OCI-LY3 (cell line): ENCODE results near the gene LRRC4B.

Source experiments
- H2AFZ ChIP-seq: fragments of 200-600, 300-600 bp; shearing (Covaris generic); 2 replicates; pipeline ENCODE4 v1.6.0; 2014; ENCODE audit warnings: antibody characterized with exemption, low read depth, low read length
- H3K27ac ChIP-seq: fragments of 200-600, 300-600 bp; sonication (generic); 2 replicates; pipeline ENCODE4 v1.5.1; 2014; ENCODE audit warnings: mild to moderate bottlenecking, low read length, moderate library complexity, mixed read lengths
- H3K27me3 ChIP-seq: fragments of 200-600, 300-600 bp; sonication (generic); 2 replicates; pipeline ENCODE4 v1.6.1; 2014; ENCODE audit warnings: low read depth, low read length, mixed read lengths
- H3K36me3 ChIP-seq: fragments of 200-600, 300-600 bp; sonication (generic); replicated peaks from 2 replicates; pipeline ENCODE3; 2014; ENCODE audit warnings: low read depth, low read length, mixed read lengths
- H3K4me1 ChIP-seq: fragments of 300-600, 200-600 bp; sonication (generic); 2 replicates; pipeline ENCODE4 v1.6.1; 2014; ENCODE audit warnings: low read length, mixed read lengths
- H3K4me2 ChIP-seq: fragments of 200-600, 300-600 bp; sonication (generic); 2 replicates; pipeline ENCODE4 v1.6.1; 2014; ENCODE audit warnings: low read length, mixed read lengths
- H3K4me3 ChIP-seq: fragments of 300-600, 200-600 bp; sonication (generic); 2 replicates; pipeline ENCODE4 v1.5.1; 2014; ENCODE audit warnings: antibody characterized with exemption, mild to moderate bottlenecking, low read length, moderate library complexity
- H3K79me2 ChIP-seq: fragments of 300-600, 200-600 bp; shearing (Covaris generic); 2 replicates; pipeline ENCODE4 v1.6.1; 2014; ENCODE audit warnings: mild to moderate bottlenecking, low read length, mixed read lengths
- H3K9ac ChIP-seq: fragments of 300-600, 200-600 bp; shearing (Covaris generic); 2 replicates; pipeline ENCODE4 v1.6.0; 2014; ENCODE audit warnings: mild to moderate bottlenecking, low read length, moderate library complexity
- H3K9me3 ChIP-seq: fragments of 200-600, 300-600 bp; shearing (Covaris generic); 2 replicates; pipeline ENCODE4 v1.6.1; 2014; ENCODE audit warnings: low read length, mixed read lengths; ENCODE audit not compliant: insufficient read depth
- H4K20me1 ChIP-seq: fragments of 200-600, 300-600 bp; sonication (generic); 2 replicates; pipeline ENCODE4 v1.6.1; 2016; ENCODE audit warnings: low read length, mixed read lengths; ENCODE audit not compliant: insufficient read depth
- EZH2phosphoT487 ChIP-seq: fragments of 200-600 bp; shearing (Covaris generic); IDR thresholded peaks from 2 replicates; pipeline ENCODE4 v1.6.1; 2018; ENCODE audit warnings: antibody characterized with exemption, mixed run types, low read depth
- TF ChIP-seq, protein P1 (sequence below): fragments of 200-600, 300-600 bp; sonication (generic); IDR thresholded peaks from 2 replicates; pipeline ENCODE4 v1.5.1; 2014; ENCODE audit warnings: antibody characterized with exemption, low read length, low read depth

Gene LRRC4B

DNA sequence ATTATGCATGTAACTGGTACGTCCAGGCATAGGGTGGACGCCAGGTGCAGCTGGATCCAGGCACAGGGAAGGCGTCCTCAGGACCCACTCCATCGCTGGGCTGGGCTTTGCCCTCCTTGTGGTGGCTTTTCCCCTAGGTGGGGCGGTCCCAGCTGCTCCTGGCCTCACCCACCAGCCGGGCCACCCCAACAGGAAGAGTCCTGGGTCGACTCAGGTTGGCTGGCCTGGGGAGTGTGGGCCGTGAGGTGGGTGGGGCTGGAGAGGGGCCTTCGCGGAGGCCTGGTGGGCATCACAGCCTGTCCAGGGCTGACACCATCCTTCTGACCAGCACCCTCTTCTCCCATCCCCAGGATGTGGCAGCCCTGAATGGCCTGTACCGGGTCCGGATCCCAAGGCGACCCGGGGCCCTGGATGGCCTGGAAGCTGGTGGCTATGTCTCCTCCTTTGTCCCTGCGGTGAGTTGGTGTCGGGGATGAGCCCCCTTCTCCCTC lies 88.4 kb downstream of the LRRC4B start:
- Histone ChIP-seq H4K20me1 (peaks cover 15% of the 10 kb centered on the region), H3K36me3 (peaks cover 36% of the 10 kb centered on the region), H2AFZ (no peak overlapping the region), H3K9ac (no peak overlapping the region), H3K79me2 (peaks cover 38% of the 10 kb centered on the region), H3K4me3 (no peak overlapping the region), H3K4me2 (no peak overlapping the region), H3K27ac (no peak overlapping the region), H3K4me1 (peaks cover 18% of the 10 kb centered on the region), H3K9me3 (no peaks in the 10 kb centered on the region), H3K27me3 (no peaks in the 10 kb centered on the region)
- TF ChIP-seq, protein P1, sequence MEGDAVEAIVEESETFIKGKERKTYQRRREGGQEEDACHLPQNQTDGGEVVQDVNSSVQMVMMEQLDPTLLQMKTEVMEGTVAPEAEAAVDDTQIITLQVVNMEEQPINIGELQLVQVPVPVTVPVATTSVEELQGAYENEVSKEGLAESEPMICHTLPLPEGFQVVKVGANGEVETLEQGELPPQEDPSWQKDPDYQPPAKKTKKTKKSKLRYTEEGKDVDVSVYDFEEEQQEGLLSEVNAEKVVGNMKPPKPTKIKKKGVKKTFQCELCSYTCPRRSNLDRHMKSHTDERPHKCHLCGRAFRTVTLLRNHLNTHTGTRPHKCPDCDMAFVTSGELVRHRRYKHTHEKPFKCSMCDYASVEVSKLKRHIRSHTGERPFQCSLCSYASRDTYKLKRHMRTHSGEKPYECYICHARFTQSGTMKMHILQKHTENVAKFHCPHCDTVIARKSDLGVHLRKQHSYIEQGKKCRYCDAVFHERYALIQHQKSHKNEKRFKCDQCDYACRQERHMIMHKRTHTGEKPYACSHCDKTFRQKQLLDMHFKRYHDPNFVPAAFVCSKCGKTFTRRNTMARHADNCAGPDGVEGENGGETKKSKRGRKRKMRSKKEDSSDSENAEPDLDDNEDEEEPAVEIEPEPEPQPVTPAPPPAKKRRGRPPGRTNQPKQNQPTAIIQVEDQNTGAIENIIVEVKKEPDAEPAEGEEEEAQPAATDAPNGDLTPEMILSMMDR = no peak

DNA sequence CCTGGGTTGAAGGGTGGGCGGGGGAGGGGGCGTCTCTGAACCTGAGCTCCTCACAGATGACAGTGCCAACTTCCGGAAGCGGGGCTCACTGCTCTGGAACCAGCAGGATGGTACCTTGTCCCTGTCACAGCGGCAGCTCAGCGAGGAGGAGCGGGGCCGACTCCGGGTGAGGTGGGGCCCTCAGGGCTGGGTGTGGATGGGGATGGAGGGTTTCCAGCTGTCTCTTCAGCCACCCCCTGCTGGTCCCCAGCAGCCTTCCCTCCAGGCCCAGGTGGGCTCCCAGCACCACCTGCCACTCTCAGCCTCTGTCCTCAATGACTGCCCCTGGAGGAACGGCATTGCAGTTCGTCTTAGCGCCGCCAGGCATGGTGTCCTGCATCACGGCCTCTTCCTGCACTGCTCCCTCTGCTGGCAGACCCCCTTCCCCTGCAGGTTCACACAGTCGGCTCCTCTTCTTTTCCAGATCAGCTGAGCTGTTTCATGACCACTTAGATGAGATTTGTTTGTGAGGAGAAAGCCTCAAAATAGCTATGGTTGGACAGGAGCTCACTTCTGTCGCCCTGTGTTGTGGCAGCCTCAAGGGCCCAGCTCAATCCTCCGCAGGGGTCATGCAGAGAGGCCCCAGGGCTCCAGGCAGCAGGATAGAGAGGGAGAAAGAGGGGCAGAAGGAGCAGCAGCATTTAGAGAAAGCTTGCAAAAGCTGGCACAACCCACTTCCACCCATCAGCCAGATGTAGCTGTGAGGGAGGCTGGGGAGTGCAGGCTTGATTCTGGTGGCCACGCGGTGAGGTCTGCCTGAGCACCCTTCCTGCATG lies 89.1 kb downstream of the LRRC4B start:
- H3K36me3 ChIP-seq = peaks cover 30% of the 10 kb centered on the region

DNA sequence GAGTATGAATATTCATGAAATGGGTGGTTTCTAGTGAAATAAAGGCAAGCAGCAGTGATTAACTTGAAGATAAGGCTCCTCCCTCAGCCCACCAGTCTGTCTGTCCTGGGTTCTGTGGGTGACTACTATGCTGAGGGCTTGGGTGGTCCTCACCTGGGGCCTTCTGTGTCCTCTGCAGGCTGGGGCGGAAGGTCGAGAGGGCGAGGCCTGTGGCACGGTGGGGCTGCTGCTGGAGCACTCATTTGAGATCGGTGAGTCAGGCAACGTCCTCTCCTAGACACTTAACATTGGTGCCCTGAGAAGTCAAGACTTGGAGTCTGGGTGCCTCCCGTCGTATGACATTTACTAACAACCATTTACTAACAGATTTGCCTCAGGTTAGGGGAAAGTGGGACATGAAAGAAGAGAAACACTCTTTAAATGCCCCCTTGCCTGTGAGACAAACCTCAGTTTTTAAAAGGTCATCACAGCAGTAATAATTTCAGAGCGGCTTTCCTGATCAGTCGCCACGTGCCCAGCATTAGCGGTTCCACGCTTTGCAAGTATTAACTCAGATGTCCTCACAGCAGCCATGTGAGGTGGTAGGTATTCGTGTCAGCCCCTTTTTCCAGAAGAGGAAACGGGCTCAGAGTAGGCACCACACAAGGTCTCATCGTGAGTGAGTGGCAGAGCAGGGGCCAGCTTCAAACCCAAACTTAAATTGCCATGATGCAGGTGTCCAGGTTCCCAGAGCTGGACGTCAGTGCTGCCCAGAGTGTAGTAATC lies 90.3 kb downstream of the LRRC4B start:
- H3K4me2 ChIP-seq = peak overlapping the region; percentile 74
- H3K27ac ChIP-seq = no peak overlapping the region
- peak overlapping the region; percentile 89 for H3K4me3 ChIP-seq
- peaks cover 18% of the 10 kb centered on the region for H3K4me1 ChIP-seq
- H3K9me3 ChIP-seq = no peaks in the 10 kb centered on the region
- H3K9ac ChIP-seq = peak overlapping the region; percentile 93; the same call in 1 of the 2 replicates
- TF ChIP-seq, protein P1 = no peak
- TF ChIP-seq EZH2phosphoT487 = no peak
- no peaks in the 10 kb centered on the region for H3K27me3 ChIP-seq
- peaks cover 25% of the 10 kb centered on the region for H3K36me3 ChIP-seq
- H3K79me2 ChIP-seq = peaks cover 38% of the 10 kb centered on the region
- H4K20me1 ChIP-seq = peaks cover 15% of the 10 kb centered on the region
- H2AFZ ChIP-seq = no peak overlapping the region

More for the DNA sequence above, 89.1 kb downstream of the LRRC4B start:
- peaks cover 15% of the 10 kb centered on the region for H4K20me1 ChIP-seq
- no peak overlapping the region for H3K4me3 ChIP-seq
- H3K4me2 ChIP-seq = no peak overlapping the region
- no peak overlapping the region for H3K27ac ChIP-seq
- peaks cover 18% of the 10 kb centered on the region for H3K4me1 ChIP-seq
- no peaks in the 10 kb centered on the region for H3K27me3 ChIP-seq
- no peak overlapping the region for H2AFZ ChIP-seq
- no peaks in the 10 kb centered on the region for H3K9me3 ChIP-seq
- H3K79me2 ChIP-seq = peaks cover 38% of the 10 kb centered on the region
- H3K9ac ChIP-seq = no peak overlapping the region
- TF ChIP-seq, protein P1 = peak; percentile 87
- no peak for TF ChIP-seq EZH2phosphoT487

DNA sequence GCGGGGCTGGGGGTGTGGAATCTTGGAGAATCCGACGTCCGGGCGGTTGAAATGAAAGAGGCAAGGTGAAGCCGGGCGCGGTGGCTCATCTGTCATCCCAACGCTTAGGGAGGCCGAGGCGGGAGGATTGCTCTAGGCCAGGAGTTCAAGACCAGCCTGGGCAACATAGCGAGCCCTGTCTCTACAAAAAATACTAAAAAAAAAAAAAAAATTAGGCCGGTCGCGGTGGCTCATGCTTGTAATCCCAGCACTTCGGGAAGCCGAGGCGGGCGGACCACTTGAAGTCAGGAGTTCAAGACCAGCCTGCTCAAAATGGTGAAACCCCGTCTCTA lies 91.4 kb downstream of the LRRC4B start:
- Histone ChIP-seq H3K9me3 (no peaks in the 10 kb centered on the region), H2AFZ (no peak overlapping the region), H3K4me3 (peak overlapping the region; percentile 89), H3K9ac (peak overlapping the region; percentile 93), H3K4me1 (peaks cover 18% of the 10 kb centered on the region), H4K20me1 (peaks cover 15% of the 10 kb centered on the region), H3K79me2 (peaks cover 38% of the 10 kb centered on the region), H3K27me3 (no peaks in the 10 kb centered on the region), H3K4me2 (peak overlapping the region; percentile 74), H3K36me3 (peaks cover 23% of the 10 kb centered on the region), H3K27ac (peak overlapping the region; percentile 61)
- TF ChIP-seq EZH2phosphoT487 = no peak
- TF ChIP-seq, protein P1 = no peak
